ENCODE data around the gene C19orf25.

- TF ChIP-seq CTCF (IDR thresholded peaks at IDR 0.05) (no peak), EP300 (IDR thresholded peaks at IDR 0.05) (no peak)
These were observed 24.0 kb downstream of the C19orf25 start for GRCh38 chr19:1455002-1455335.
